ENCODE data around the gene SFXN4.
A peak's percentile ranks its signal among the peaks of the same experiment; 100 is the strongest.
"Not testable (repeated sequence)": the region's sequence is repeated elsewhere in the genome, so short reads cannot be mapped to it uniquely, and the experiment has no call there.

Gene SFXN4

GRCh38 chr10:119189811-119190282 is 24.3 kb upstream of the SFXN4 start:
- peak; percentile 32 for DNase-seq

- no peak for DNase-seq
Measured at GRCh38 chr10:119183664-119184412, 18.3 kb upstream of the SFXN4 start.

- DNase-seq = not testable (repeated sequence)
Measured at GRCh38 chr10:119180850-119181400, 15.4 kb upstream of the SFXN4 start.

- DNase-seq = peak; percentile 91
Measured at GRCh38 chr10:119178372-119179119, 13.0 kb upstream of the SFXN4 start, which contains the start of gene PRDX3. PRDX3 (minus strand) TSS chr10:119178812; CDS start chr10:119178790, 22 bp downstream.

GRCh38 chr10:119177708-119178371 is 12.3 kb upstream of the SFXN4 start:
- DNase-seq = no peak

GRCh38 chr10:119176166-119176565 is 10.7 kb upstream of the SFXN4 start:
- no peak for DNase-seq

- DNase-seq = no peak
Measured at GRCh38 chr10:119174109-119174508, 8.6 kb upstream of the SFXN4 start.

- no peak for DNase-seq
Measured at GRCh38 chr10:119167041-119167440, 1.5 kb upstream of the SFXN4 start.

- DNase-seq = no peak
Measured at GRCh38 chr10:119166564-119166963, 1.1 kb upstream of the SFXN4 start.

- no peak for DNase-seq
Measured at GRCh38 chr10:119166118-119166500, 595 bp upstream of the SFXN4 start.

- DNase-seq = no peak
Measured at GRCh38 chr10:119162452-119163092, 2.9 kb downstream of the SFXN4 start.

- DNase-seq = peak; percentile 37
Measured at GRCh38 chr10:119161680-119162451, 3.6 kb downstream of the SFXN4 start.

- no peak for DNase-seq
Measured at GRCh38 chr10:119159332-119159731, 6.2 kb downstream of the SFXN4 start.

GRCh38 chr10:119153661-119154060 is 11.9 kb downstream of the SFXN4 start:
- DNase-seq = no peak

- no peak for DNase-seq
Measured at GRCh38 chr10:119153041-119153440, 12.5 kb downstream of the SFXN4 start.

GRCh38 chr10:119151601-119152000 is 13.9 kb downstream of the SFXN4 start:
- not testable (repeated sequence) for DNase-seq

- DNase-seq = no peak
Measured at GRCh38 chr10:119149729-119150128, 15.8 kb downstream of the SFXN4 start.

- DNase-seq = no peak
Measured at GRCh38 chr10:119149157-119149556, 16.4 kb downstream of the SFXN4 start.

- no peak for DNase-seq
Measured at GRCh38 chr10:119143657-119144056, 21.9 kb downstream of the SFXN4 start.

GRCh38 chr10:119140603-119141245 is 24.8 kb downstream of the SFXN4 start:
- no peak for DNase-seq

GRCh38 chr10:119139464-119140067 is 25.9 kb downstream of the SFXN4 start:
- DNase-seq = peak; percentile 26

Measured in fibroblast of skin of right quadriceps (primary cell).